GM23248 (cell line): ENCODE measurements around the gene KIF1A.

Experiments used
- EZH2 ChIP-seq: fragments of 200-600 bp; sonication (generic); IDR thresholded peaks from 2 replicates; pipeline ENCODE4 v1.6.1; 2018; ENCODE audit warnings: antibody characterized with exemption, mild to moderate bottlenecking; ENCODE audit not compliant: insufficient read depth, poor library complexity, severe bottlenecking
- EZH2phosphoT487 ChIP-seq: fragments of 200-600 bp; sonication (generic); IDR thresholded peaks from 2 replicates; pipeline ENCODE4 v1.6.1; 2018; ENCODE audit warnings: antibody characterized with exemption, moderate library complexity, mild to moderate bottlenecking, low read depth; ENCODE audit not compliant: insufficient read depth

DNA sequence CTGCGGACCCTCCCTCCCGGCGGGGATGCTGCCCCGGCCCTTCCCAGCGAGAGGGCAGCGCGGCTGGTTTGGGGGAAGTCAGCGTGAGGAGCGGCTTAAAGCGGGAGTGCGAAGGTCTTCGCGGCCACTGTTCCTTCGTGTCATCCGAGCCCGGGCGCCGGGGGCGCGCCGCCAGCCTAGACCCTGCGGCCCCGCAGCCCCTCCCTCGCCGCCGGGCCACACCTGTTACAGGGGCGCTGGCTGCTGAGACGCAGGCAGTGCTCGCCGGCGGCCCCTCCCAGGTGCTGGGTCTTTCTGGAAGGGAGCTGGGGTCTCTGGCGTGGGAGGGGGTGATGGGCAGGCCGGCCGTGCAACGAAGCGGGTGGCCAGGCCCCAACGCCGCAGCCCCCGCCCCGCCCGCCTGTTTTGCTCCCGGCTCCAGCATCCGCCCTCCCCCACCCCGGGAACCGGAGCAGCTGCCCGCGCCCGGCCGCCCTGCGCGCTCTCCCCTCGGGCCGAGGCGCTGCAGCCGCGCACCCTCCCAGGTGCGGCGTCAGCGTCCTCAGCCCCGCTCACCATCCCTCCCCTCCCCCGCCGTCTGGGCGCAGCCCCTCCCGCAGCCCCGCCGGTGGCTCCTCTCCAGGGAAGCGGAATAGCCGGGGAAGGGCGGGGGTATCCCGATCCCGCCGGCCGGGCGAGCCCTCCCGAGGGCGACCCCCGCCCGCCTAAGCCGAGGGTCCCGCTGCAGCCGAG is 727 bp downstream of the KIF1A start:
- TF ChIP-seq EZH2phosphoT487, result peak; percentile 28; the same call in 1 of the 2 replicates
- peak; percentile 84 for TF ChIP-seq EZH2
